ENCODE measurements around the gene MYZAP. TPM values are rescaled to one million over a fixed set of nuclear protein-coding genes. Genes with fewer than 3 reads are reported as not detected.
A peak's percentile ranks its signal among the peaks of the same experiment; 100 is the strongest.

Gene MYZAP
- total RNA-seq, 3 donors from 2014 or later = 12.1 to 23.0 (median 16.7) TPM

DNA sequence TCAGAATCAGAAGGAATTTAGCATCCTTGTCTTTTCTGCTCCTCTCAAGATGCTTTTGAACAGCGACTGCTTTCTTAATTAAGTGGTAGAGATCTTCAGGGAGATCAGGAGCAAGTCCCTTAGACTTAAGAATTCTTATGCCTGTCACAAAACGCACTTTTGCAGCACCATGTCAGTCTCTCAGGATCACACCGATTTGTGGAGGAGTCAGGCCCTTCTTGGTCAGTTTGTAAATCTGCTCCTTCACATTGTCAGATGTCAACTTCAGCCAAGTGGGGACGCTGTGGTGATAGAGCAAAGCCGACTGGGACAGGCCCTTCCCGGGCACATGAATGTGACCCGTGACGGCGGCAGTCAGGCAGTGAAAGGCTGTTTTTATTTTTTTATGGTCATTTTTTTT, 35.7 kb upstream of the MYZAP start:
- no peaks in the 10 kb centered on the region for H3K36me3 ChIP-seq
- no peak overlapping the region for H3K27ac ChIP-seq
- H3K4me1 ChIP-seq = peaks cover 0 to 5% of the 10 kb centered on the region in 2 donors
- H3K9me3 ChIP-seq = no peaks in the 10 kb centered on the region
- DNase-seq (ENCODE audit: low spot score in 2 of 2) = no peak
- H3K4me3 ChIP-seq = no peak overlapping the region
- no peak for TF ChIP-seq POLR2A (IDR thresholded peaks at IDR 0.05)
- TF ChIP-seq POLR2AphosphoS5 (IDR thresholded peaks at IDR 0.05) = no peak
- TF ChIP-seq, protein P1, sequence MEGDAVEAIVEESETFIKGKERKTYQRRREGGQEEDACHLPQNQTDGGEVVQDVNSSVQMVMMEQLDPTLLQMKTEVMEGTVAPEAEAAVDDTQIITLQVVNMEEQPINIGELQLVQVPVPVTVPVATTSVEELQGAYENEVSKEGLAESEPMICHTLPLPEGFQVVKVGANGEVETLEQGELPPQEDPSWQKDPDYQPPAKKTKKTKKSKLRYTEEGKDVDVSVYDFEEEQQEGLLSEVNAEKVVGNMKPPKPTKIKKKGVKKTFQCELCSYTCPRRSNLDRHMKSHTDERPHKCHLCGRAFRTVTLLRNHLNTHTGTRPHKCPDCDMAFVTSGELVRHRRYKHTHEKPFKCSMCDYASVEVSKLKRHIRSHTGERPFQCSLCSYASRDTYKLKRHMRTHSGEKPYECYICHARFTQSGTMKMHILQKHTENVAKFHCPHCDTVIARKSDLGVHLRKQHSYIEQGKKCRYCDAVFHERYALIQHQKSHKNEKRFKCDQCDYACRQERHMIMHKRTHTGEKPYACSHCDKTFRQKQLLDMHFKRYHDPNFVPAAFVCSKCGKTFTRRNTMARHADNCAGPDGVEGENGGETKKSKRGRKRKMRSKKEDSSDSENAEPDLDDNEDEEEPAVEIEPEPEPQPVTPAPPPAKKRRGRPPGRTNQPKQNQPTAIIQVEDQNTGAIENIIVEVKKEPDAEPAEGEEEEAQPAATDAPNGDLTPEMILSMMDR (IDR thresholded peaks at IDR 0.05) = no peak
- no peaks in the 10 kb centered on the region for H3K27me3 ChIP-seq
- intact Hi-C loops (cut with DNase I; ENCODE audit: low total_unique reads) = no loop called here

DNA sequence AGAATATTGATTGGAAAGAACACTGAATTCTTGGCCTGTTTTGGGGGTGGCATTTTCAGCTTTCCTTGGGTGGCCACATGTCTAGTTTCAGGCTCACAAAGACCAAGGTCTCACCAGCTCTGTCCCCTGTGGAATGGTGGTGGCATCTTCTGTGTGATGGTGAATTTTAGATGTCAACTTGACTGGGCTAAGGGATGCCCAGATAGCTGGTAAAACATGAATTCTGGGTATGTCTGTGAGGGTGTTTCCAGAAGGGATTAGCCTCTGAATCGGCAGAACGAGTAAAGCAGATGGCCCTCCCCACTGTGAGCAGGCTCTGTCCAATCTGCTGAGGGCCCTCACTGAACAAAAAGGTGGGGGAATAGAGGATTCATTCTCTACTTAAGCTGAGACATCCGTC, 34.4 kb upstream of the MYZAP start:
- Histone ChIP-seq H3K27ac (no peak overlapping the region), H3K9me3 (no peaks in the 10 kb centered on the region), H3K4me3 (no peak overlapping the region), H3K36me3 (no peaks in the 10 kb centered on the region), H3K4me1 (no peaks in the 10 kb centered on the region), H3K27me3 (no peaks in the 10 kb centered on the region)
- TF ChIP-seq, protein P1 (IDR thresholded peaks at IDR 0.05) = no peak
- TF ChIP-seq POLR2A (IDR thresholded peaks at IDR 0.05) = no peak
- TF ChIP-seq POLR2AphosphoS5 (IDR thresholded peaks at IDR 0.05) = no peak
- intact Hi-C loops (cut with DNase I; ENCODE audit: low total_unique reads) = no loop called here
- DNase-seq (ENCODE audit: low spot score in 2 of 2) = no peak

- H3K4me3 ChIP-seq = no peak overlapping the region
- H3K36me3 ChIP-seq = no peaks in the 10 kb centered on the region
- no peaks in the 10 kb centered on the region for H3K4me1 ChIP-seq
- no peak overlapping the region for H3K27ac ChIP-seq
- H3K9me3 ChIP-seq = no peaks in the 10 kb centered on the region
- intact Hi-C loops (cut with DNase I; ENCODE audit: low total_unique reads) = no loop called here
- no peaks in the 10 kb centered on the region for H3K27me3 ChIP-seq
- DNase-seq (ENCODE audit: low spot score in 2 of 2) = no peak
- TF ChIP-seq POLR2A (IDR thresholded peaks at IDR 0.05) (no peak), POLR2AphosphoS5 (IDR thresholded peaks at IDR 0.05) (no peak)
- TF ChIP-seq, protein P1 (IDR thresholded peaks at IDR 0.05) = no peak
These were observed 33.9 kb upstream of the MYZAP start for GRCh38 chr15:57557810-57558209.

DNA sequence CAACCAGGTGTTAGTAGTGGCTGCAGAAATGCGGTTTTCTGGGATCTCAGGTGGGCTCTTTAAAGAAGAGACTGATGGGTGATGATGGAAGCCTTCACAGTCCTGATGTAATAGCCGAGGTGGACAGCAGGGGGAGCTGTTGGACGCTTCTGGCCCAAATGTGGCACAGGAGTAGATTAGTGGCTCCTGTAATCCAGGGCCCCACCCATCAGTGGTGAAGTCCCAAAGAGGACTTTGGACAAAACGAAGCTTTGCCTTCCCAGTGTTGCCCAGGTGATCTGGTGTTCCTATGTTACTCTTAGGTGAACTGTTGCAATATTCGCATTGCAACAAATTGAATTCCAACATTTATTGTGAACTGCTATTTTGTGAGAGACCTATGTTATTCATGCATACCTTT, 31.8 kb upstream of the MYZAP start:
- no peaks in the 10 kb centered on the region for H3K27me3 ChIP-seq
- H3K36me3 ChIP-seq = no peaks in the 10 kb centered on the region
- intact Hi-C loops (cut with DNase I; ENCODE audit: low total_unique reads) = no loop called here
- no peaks in the 10 kb centered on the region for H3K4me1 ChIP-seq
- H3K27ac ChIP-seq = no peak overlapping the region
- TF ChIP-seq, protein P1 (IDR thresholded peaks at IDR 0.05) = peak; percentile 55 to 78 (median 76)
- TF ChIP-seq POLR2A (IDR thresholded peaks at IDR 0.05) (no peak), POLR2AphosphoS5 (IDR thresholded peaks at IDR 0.05) (no peak)
- DNase-seq (ENCODE audit: low spot score in 2 of 2) = peak; percentile 44 to 62
- no peak overlapping the region for H3K4me3 ChIP-seq
- no peaks in the 10 kb centered on the region for H3K9me3 ChIP-seq

DNA sequence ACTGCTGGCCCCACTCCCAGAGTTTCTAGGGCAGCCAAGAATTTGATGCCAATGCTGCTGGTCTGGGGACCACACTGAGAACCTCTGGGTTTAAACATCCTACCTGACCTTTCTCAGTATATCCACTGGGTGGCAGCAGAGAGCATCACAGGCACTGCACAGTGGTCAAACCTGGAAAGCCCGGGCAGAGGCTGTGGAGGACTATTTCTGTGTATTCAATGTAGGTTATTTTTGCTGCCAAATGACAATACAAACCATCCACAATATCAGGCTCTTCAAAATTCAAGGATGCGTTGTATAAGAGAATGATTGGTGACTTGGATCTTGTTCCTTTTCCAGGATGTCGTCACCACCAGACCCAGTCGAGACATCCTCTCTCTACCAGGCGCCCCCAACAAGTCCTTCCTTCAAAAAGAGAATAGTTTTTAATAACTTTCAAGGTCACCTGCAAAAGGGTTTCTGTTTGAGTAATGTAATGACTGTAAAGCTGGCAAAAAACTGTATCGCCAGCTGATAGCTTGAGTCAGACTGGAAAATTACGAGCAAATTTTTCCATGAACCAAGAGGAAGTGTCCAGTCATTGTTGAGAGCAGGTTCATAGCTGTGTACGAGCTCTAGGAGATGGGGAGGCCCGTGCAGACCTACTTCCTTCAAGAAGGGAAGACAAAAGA, 30.5 kb upstream of the MYZAP start:
- Histone ChIP-seq H3K27me3 (no peaks in the 10 kb centered on the region), H3K9me3 (no peaks in the 10 kb centered on the region), H3K4me3 (no peak overlapping the region), H3K27ac (peak overlapping the region; percentile 11 to 33), H3K4me1 (no peaks in the 10 kb centered on the region), H3K36me3 (no peaks in the 10 kb centered on the region)
- no peak for TF ChIP-seq POLR2A (IDR thresholded peaks at IDR 0.05)
- TF ChIP-seq POLR2AphosphoS5 (IDR thresholded peaks at IDR 0.05) = no peak
- TF ChIP-seq, protein P1 (IDR thresholded peaks at IDR 0.05) = peak; percentile 74 to 93 (median 87)
- DNase-seq (ENCODE audit: low spot score in 2 of 2) = peak; percentile 58 to 62
- intact Hi-C loops (cut with DNase I; ENCODE audit: low total_unique reads) = no loop called here
